Measurements from ENCODE around the gene TMEM218. TPM values are rescaled to one million over a fixed set of nuclear protein-coding genes. Genes with fewer than 3 reads are reported as not detected.

TMEM218 gene
- total RNA-seq, 4 donors from 2014 or later: 24.2 to 31.5 (median 26.1) TPM

- DNase-seq: no peak
- WGBS, 2 donors: 60 to 77% methylated on average over 8 to 9 of the region's 14 CpGs
- H3K9me3 ChIP-seq: no peaks in the 10 kb centered on the region
- intact Hi-C loops (cut with DNase I): no loop called here
- H3K27ac ChIP-seq: no peak overlapping the region
- H3K4me3 ChIP-seq (replicated peaks in 1 of 3): no peak overlapping the region
- no peaks in the 10 kb centered on the region for H3K4me1 ChIP-seq
- TF ChIP-seq CTCF (IDR thresholded peaks at IDR 0.05) (no peak), POLR2A (IDR thresholded peaks at IDR 0.05) (no peak)
- no peaks in the 10 kb centered on the region for H3K36me3 ChIP-seq
- H3K27me3 ChIP-seq: no peaks in the 10 kb centered on the region
Observed at GRCh38 chr11:125081098-125081798, 30.2 kb downstream of the TMEM218 start.

- no peak for DNase-seq
- WGBS, 2 donors: 92 to 95% methylated on average over 12 of the region's 12 CpGs
- intact Hi-C loops (cut with DNase I): no loop called here
- Histone ChIP-seq H3K4me1 (no peaks in the 10 kb centered on the region), H3K9me3 (no peaks in the 10 kb centered on the region), H3K36me3 (no peaks in the 10 kb centered on the region), H3K27me3 (no peaks in the 10 kb centered on the region), H3K4me3 (replicated peaks in 1 of 3) (no peak overlapping the region), H3K27ac (no peak overlapping the region)
- no peak for TF ChIP-seq POLR2A (IDR thresholded peaks at IDR 0.05)
- TF ChIP-seq CTCF (IDR thresholded peaks at IDR 0.05): no peak
Observed at GRCh38 chr11:125080531-125080911, 30.9 kb downstream of the TMEM218 start.

- DNase-seq: no peak
- Histone ChIP-seq H3K9me3 (no peaks in the 10 kb centered on the region), H3K36me3 (no peaks in the 10 kb centered on the region), H3K4me3 (replicated peaks in 1 of 3) (no peak overlapping the region), H3K4me1 (no peaks in the 10 kb centered on the region), H3K27ac (no peak overlapping the region), H3K27me3 (no peaks in the 10 kb centered on the region)
- 88 to 89% methylated on average over 11 to 12 of the region's 12 CpGs for WGBS, 2 donors
- intact Hi-C loops (cut with DNase I): no loop called here
- TF ChIP-seq CTCF (IDR thresholded peaks at IDR 0.05) (no peak), POLR2A (IDR thresholded peaks at IDR 0.05) (no peak)
Observed at GRCh38 chr11:125079878-125080530, 31.4 kb downstream of the TMEM218 start.

DNA sequence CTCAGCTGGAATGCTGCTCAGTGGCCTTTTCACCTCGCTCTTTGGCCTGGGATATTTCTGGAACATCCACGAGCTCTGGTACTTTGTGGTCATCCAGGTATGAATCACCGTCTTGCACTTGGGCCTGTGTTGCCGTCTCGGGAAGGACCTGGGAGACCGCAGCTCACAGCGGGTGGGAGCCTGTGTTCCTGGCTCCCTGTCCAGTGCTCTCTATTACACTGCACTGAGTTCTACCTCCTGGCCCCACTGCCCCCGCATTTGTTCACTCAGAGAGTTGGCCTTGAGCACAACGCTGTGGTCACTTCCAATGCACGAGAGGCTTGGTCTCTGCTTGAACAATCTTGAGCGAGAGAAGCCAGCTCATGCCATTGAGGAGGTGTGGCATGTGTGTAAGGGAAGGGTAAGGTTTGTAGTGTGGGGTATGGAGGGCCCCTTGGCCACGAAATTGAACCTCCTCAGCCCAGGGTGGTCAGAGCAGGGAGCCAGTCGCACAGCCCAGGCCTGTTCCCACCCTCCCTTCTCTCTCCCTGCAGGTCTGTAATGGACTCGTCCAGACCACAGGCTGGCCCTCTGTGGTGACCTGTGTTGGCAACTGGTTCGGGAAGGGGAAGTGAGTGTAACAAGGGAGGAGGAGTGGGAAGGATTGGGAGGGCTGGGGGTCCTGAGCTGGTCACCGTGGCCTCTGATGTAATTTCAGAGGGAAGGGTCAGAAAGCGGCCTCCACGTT is 32.1 kb downstream of the TMEM218 start:
- intact Hi-C loops (cut with DNase I): no loop called here
- Histone ChIP-seq H3K9me3 (no peaks in the 10 kb centered on the region), H3K27ac (no peak overlapping the region), H3K4me3 (replicated peaks in 1 of 3) (no peak overlapping the region), H3K4me1 (no peaks in the 10 kb centered on the region), H3K36me3 (no peaks in the 10 kb centered on the region), H3K27me3 (no peaks in the 10 kb centered on the region)
- no peak for TF ChIP-seq CTCF (IDR thresholded peaks at IDR 0.05)
- no peak for TF ChIP-seq POLR2A (IDR thresholded peaks at IDR 0.05)
- DNase-seq: no peak
- WGBS, 2 donors: 77 to 86% methylated on average over 17 to 18 of the region's 18 CpGs

All from thyroid gland (tissue), 4 donors.